Progenitor cell of endocrine pancreas (in vitro differentiated cells): Measurements from ENCODE around the gene OVCH1. TPM values are rescaled to one million over a fixed set of nuclear protein-coding genes. Genes with fewer than 3 reads are reported as not detected.

ENCODE experiments used
- DNase-seq: peaks from one replicate; pipeline ENCODE4 v3.0.0; 2021; ENCODE audit warnings: low spot score; ENCODE audit not compliant: unreplicated experiment
- H3K27ac Mint-ChIP-seq: 2 replicates; pipeline ENCODE4 v1.8.0; 2021; ENCODE audit warnings: mild to moderate bottlenecking, moderate library complexity, mixed read lengths
- H3K27me3 Mint-ChIP-seq: 2 replicates; pipeline ENCODE4 v1.8.0; 2021; ENCODE audit warnings: mixed read lengths
- H3K36me3 Mint-ChIP-seq: 2 replicates; pipeline ENCODE4 v1.8.0; 2022; ENCODE audit warnings: mixed read lengths; ENCODE audit not compliant: insufficient read depth
- H3K4me1 Mint-ChIP-seq: 2 replicates; pipeline ENCODE4 v1.8.0; 2021; ENCODE audit warnings: low read depth, mixed read lengths
- H3K4me3 Mint-ChIP-seq: 2 replicates; pipeline ENCODE4 v1.8.0; 2021; ENCODE audit warnings: low read depth, mild to moderate bottlenecking, moderate library complexity, mixed read lengths
- H3K9me3 Mint-ChIP-seq: 2 replicates; pipeline ENCODE4 v1.8.0; 2021; ENCODE audit warnings: low read depth, mixed read lengths
- total RNA-seq: library from RNA; stranded (reverse); gene quantifications from 2 replicates; pipeline ENCODE4 v1.2.1, GENCODE V29; 2021
- TF ChIP-seq, protein P1 (sequence below): fragments of 200-600 bp; sonication (generic); IDR thresholded peaks from one replicate; pipeline ENCODE4 v1.5.0; 2021; ENCODE audit warnings: antibody characterized with exemption, mild to moderate bottlenecking; ENCODE audit not compliant: unreplicated experiment

OVCH1 gene
- total RNA-seq, 1 donor from 2014 or later: 0.65 TPM

DNA sequence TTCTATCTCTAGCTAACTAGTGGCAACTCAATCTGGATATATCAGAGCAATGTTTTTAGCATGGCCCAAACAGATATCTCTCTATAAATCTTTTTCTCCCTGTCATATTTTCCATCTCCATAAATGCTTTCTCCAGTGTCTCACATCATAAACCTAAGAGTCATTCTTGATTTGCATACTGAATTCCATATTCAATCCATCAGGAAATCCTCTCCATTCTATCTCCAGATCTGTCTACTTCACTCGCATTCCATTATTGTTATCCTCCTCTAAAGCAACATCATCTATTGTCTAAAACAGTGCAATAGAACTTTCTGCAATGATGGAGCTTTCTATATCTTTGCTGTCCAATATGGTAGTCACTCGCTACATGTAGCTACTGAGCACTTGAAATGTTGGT, 71.0 kb downstream of the OVCH1 start:
- Mint-ChIP-seq H3K36me3 (peaks cover 4% of the 10 kb centered on the region), H3K4me1 (no peaks in the 10 kb centered on the region), H3K27ac (no peak overlapping the region), H3K27me3 (no peaks in the 10 kb centered on the region), H3K9me3 (peaks cover 12% of the 10 kb centered on the region), H3K4me3 (no peak overlapping the region)
- no peak for DNase-seq
- TF ChIP-seq, protein P1, sequence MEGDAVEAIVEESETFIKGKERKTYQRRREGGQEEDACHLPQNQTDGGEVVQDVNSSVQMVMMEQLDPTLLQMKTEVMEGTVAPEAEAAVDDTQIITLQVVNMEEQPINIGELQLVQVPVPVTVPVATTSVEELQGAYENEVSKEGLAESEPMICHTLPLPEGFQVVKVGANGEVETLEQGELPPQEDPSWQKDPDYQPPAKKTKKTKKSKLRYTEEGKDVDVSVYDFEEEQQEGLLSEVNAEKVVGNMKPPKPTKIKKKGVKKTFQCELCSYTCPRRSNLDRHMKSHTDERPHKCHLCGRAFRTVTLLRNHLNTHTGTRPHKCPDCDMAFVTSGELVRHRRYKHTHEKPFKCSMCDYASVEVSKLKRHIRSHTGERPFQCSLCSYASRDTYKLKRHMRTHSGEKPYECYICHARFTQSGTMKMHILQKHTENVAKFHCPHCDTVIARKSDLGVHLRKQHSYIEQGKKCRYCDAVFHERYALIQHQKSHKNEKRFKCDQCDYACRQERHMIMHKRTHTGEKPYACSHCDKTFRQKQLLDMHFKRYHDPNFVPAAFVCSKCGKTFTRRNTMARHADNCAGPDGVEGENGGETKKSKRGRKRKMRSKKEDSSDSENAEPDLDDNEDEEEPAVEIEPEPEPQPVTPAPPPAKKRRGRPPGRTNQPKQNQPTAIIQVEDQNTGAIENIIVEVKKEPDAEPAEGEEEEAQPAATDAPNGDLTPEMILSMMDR: no peak

DNA sequence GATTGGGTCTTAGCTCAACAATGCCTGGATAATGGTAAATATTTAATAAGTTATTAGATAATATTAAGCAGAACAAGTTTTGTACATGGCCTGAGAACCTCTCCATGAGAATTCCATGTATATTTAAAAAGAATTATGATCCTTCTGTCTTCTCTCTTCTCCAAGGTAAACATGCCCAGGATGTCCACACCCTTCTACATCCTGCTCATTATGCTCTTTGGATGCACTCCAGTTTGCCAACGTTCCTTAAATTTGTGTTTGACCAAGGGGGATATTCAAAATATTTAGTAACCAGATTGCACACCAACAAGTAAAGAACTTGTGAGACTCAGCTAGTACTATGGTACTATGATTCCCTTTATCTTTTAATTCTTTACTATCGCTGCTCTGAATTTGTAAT, 71.8 kb downstream of the OVCH1 start:
- Mint-ChIP-seq H3K4me1 (no peaks in the 10 kb centered on the region), H3K36me3 (peaks cover 4% of the 10 kb centered on the region), H3K4me3 (no peak overlapping the region), H3K27ac (no peak overlapping the region), H3K27me3 (no peaks in the 10 kb centered on the region), H3K9me3 (peaks cover 12% of the 10 kb centered on the region)
- DNase-seq: no peak
- TF ChIP-seq, protein P1: no peak

DNA sequence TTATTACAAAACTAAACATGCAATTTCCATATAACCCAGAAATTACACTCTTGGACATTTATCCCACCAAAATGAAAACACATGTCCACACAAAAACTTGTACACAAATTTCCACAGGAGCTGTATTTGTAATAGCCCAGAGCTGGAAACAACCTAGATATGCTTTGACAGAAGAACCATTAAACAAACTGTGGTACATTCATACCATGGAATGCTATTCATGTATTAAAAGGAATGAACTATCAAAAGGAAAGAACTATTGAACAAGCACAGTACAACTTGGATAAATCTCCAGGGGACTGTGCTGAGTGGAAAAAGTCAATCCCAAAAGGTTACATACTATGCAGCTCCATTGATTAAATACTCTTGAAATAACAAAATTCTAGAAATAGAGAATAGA, 80.7 kb downstream of the OVCH1 start:
- Mint-ChIP-seq H3K36me3 (peaks cover 6% of the 10 kb centered on the region), H3K4me1 (no peaks in the 10 kb centered on the region), H3K27ac (no peak overlapping the region), H3K27me3 (no peaks in the 10 kb centered on the region), H3K9me3 (peaks cover 8% of the 10 kb centered on the region), H3K4me3 (no peak overlapping the region)
- TF ChIP-seq, protein P1: no peak
- no peak for DNase-seq

DNA sequence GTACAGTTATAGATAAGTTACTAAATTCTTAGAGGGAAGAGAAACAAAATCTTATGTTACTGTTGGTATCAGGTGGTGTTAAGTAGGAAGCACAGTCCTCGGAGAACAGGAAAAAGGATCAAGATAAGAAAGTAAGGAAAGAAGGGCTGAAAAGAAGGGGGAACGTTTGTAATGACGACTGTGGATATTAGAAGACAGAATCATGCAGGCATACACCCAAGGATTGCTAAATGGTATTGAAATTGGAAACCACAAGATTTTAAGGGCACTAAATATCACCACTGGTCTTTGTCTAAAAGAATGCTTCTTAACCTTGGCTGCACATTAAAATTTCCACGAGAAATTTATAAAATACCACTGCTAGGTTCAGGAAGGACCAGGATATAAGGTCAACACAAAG, 82.4 kb downstream of the OVCH1 start:
- no peak overlapping the region for H3K27ac Mint-ChIP-seq
- H3K4me1 Mint-ChIP-seq: no peaks in the 10 kb centered on the region
- H3K36me3 Mint-ChIP-seq: peaks cover 6% of the 10 kb centered on the region
- no peak for DNase-seq
- H3K27me3 Mint-ChIP-seq: no peaks in the 10 kb centered on the region
- peaks cover 20% of the 10 kb centered on the region for H3K9me3 Mint-ChIP-seq
- H3K4me3 Mint-ChIP-seq: no peak overlapping the region
- TF ChIP-seq, protein P1: no peak

DNA sequence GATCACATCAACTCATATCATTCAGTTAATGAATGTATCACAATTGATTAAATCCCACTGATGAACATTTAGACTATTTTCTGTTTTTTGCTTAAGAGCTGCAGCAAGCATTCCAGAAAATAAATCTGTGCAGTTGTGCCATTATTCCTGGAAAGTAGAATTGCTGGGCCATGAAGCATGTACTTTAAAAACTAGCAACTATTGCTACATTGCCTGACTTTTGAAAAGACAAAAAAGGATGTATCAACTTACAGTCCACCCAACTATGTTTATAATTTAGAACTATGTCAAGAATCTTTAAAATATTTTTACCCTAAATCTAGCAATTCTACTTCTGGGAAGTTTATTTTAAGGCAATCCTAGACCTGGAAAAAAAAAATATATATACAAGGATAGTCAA, 83.1 kb downstream of the OVCH1 start:
- Mint-ChIP-seq H3K4me1 (no peaks in the 10 kb centered on the region), H3K36me3 (peaks cover 7% of the 10 kb centered on the region), H3K4me3 (no peak overlapping the region), H3K27ac (no peak overlapping the region), H3K27me3 (no peaks in the 10 kb centered on the region), H3K9me3 (peaks cover 27% of the 10 kb centered on the region)
- DNase-seq: no peak
- TF ChIP-seq, protein P1: no peak

DNA sequence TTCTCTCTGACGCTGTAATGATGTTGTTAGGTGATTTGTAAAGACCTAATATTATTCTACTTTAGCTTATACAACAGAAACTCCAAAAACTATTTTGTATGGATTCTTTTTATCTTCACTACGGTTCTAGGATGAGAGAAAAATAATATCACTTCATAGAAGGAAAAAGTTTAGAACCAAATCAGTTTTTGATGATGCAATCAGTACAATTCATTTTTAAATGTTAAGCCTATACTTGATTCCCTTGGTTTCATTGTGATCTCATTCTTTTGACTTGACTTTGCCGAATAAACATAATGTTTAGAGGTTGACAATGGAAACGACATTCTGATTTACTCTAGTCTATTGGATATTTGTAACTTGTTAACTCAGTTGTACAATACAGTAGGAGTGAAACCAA, 91.9 kb downstream of the OVCH1 start:
- H3K4me3 Mint-ChIP-seq: no peak overlapping the region
- peaks cover 1% of the 10 kb centered on the region for H3K36me3 Mint-ChIP-seq
- H3K4me1 Mint-ChIP-seq: no peaks in the 10 kb centered on the region
- no peaks in the 10 kb centered on the region for H3K27me3 Mint-ChIP-seq
- TF ChIP-seq, protein P1: no peak
- DNase-seq: no peak
- no peak overlapping the region for H3K27ac Mint-ChIP-seq
- H3K9me3 Mint-ChIP-seq: peaks cover 17% of the 10 kb centered on the region
